ENCODE data around the gene TYRO3.
"Not testable (repeated sequence)": the region's sequence is repeated elsewhere in the genome, so short reads cannot be mapped to it uniquely, and the experiment has no call there.

TYRO3 gene

DNA sequence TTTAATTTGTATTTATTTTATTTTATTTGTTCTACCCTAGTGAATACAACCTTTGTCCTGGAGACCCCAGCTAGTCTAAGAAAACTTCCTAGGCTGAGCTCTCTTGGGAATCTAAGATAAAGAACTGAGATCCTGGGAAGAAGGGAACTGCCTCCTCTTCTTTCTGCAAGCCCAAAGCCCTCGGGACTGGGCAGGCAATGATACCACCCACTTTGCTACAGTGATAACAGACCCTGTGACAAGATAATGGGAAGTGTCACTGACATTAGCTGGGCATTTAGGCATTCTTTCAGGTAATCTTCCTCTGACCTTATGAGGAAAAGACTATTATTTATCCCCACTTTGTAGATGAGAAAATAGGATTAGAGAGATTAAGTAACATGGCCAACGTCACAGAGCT, 15.1 kb downstream of the TYRO3 start:
- DNase-seq (ENCODE audit: low spot score): no peak

DNA sequence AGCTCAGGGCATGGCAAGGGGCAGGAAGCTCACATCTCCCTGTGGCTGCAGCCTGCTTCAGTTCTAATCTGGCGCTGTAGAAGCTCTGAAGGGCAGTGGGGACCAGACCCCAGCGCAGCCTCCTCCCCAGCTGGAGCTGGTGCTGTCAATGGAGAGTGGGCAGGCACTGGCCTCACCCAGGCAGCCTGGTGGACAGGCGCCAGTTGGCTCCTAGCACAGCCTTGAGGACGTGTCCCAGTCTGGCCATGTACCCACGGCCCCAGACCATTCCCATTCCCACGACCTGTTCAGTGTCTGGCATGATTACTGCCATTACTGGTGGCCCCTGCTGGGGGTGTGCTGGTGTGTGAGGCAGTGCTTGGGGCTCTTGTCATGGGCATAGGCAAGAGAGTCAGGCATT, 16.3 kb downstream of the TYRO3 start:
- DNase-seq (ENCODE audit: low spot score): no peak

DNA sequence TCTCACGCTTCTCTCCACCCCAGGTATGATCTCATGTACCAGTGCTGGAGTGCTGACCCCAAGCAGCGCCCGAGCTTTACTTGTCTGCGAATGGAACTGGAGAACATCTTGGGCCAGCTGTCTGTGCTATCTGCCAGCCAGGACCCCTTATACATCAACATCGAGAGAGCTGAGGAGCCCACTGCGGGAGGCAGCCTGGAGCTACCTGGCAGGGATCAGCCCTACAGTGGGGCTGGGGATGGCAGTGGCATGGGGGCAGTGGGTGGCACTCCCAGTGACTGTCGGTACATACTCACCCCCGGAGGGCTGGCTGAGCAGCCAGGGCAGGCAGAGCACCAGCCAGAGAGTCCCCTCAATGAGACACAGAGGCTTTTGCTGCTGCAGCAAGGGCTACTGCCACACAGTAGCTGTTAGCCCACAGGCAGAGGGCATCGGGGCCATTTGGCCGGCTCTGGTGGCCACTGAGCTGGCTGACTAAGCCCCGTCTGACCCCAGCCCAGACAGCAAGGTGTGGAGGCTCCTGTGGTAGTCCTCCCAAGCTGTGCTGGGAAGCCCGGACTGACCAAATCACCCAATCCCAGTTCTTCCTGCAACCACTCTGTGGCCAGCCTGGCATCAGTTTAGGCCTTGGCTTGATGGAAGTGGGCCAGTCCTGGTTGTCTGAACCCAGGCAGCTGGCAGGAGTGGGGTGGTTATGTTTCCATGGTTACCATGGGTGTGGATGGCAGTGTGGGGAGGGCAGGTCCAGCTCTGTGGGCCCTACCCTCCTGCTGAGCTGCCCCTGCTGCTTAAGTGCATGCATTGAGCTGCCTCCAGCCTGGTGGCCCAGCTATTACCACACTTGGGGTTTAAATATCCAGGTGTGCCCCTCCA, 19.1 kb downstream of the TYRO3 start:
- DNase-seq (ENCODE audit: low spot score): no peak

DNA sequence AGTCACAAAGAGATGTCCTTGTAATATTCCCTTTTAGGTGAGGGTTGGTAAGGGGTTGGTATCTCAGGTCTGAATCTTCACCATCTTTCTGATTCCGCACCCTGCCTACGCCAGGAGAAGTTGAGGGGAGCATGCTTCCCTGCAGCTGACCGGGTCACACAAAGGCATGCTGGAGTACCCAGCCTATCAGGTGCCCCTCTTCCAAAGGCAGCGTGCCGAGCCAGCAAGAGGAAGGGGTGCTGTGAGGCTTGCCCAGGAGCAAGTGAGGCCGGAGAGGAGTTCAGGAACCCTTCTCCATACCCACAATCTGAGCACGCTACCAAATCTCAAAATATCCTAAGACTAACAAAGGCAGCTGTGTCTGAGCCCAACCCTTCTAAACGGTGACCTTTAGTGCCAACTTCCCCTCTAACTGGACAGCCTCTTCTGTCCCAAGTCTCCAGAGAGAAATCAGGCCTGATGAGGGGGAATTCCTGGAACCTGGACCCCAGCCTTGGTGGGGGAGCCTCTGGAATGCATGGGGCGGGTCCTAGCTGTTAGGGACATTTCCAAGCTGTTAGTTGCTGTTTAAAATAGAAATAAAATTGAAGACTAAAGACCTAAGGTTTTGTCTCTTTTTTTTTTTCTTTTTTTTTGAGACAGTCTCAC, 19.8 kb downstream of the TYRO3 start:
- no peak for DNase-seq (ENCODE audit: low spot score)

DNA sequence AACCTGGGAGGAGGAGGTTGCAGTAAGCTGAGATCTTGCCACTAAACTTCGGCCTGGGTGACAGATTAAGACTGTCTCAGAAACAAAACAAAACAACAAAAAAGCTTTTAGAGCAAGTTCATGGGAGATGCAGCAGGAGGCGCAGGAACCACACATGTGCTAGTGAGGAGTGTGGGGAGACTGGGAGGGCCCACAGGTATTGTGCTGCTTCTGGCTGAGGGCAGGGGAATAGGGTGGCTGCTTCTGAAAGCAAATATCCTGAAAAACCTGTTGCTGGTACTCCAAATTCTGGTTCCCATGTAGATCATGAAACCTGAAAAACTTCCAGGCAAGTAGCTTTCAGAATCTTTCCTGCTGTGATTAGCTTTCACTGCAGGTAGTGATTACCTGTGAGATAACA, 22.1 kb downstream of the TYRO3 start:
- DNase-seq (ENCODE audit: low spot score): peak; percentile 21

DNA sequence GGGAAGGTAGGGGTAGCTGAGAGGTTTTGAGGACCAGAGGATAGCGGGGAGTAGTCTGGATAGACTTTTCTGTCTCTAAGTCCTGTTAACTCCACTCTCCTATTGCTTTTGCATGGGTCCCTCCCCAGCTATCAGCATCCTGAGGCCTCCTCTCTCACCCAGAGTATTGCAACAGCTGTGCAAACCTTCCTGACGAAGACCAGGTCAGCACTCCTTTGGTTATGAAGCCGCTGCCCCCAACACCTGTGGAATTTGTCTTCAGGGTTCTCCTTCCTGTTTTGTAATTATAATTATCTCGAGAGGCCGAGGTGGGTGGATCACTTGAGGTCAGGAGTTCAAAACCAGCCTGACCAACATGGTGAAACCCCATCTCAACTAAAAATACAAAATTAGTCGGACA, 24.8 kb downstream of the TYRO3 start:
- no peak for DNase-seq (ENCODE audit: low spot score)

DNA sequence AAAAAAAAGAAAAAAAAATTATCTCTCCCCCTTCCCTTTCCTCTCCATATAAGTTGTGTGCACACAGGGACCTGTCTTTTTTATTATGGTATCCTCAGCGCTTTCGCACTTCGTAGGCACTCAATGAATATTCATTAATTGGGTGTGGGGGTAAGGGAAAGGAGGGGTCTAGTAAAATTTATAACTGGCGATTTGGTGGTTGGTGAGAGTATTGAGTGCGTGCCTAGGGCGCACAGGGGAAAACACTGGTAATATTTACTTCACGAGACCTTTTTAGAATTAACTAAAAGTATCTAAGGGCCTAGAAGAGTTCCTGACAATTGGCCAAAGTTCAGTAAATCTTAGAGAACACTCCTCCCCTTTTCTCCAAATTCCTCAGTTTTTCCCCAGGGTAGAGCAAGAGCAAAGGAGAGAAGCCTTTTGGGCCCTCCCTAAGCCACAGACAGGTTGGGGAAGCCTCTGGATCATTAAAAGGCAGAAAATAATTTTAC, 25.7 kb downstream of the TYRO3 start:
- DNase-seq (ENCODE audit: low spot score): no peak

DNA sequence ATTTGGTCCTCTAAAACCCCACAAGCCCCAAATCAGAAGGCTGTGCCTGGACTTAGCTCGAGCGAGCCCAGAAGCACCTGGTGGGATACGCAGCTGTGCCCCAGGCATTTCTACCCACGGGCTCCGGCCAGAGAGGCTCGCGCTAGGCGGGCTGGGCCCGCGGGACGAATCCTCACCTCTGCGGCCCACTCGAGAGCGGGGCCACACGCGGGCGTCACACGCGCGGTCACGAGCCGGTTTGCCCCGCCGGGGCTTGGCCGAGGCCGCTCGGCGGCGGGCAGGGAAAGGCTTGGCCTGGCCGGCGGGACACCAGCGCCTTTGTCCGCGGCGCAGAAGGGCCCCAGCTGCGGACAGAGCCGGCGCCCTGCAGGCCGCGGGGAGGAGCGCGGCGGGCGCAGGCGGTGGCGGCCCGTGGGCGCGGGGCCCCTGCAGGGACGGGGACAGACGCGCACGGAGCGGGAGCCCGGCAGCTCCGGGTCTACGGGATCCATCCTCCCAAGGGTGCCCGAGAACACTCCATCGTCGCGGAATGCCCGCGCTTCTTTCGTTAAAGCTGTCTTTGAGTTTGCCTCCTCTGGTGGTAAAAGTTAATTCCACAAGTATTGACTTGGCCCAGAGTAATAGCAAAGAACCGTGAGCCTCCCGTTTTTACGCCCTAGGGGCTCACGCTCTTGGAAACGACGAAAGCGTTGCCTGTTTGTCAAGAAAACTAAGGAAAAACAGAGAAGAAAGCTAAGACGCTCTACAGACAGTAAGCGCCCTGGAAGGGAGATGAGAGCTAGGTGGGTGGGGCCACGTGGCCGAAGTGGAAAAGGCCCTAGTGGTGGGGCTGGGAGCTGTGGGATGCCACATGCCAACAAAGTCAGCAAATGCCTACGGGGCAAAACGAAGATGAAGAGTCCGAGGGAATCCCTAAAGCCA, 26.4 kb downstream of the TYRO3 start:
- peak; percentile 72 for DNase-seq (ENCODE audit: low spot score)

DNA sequence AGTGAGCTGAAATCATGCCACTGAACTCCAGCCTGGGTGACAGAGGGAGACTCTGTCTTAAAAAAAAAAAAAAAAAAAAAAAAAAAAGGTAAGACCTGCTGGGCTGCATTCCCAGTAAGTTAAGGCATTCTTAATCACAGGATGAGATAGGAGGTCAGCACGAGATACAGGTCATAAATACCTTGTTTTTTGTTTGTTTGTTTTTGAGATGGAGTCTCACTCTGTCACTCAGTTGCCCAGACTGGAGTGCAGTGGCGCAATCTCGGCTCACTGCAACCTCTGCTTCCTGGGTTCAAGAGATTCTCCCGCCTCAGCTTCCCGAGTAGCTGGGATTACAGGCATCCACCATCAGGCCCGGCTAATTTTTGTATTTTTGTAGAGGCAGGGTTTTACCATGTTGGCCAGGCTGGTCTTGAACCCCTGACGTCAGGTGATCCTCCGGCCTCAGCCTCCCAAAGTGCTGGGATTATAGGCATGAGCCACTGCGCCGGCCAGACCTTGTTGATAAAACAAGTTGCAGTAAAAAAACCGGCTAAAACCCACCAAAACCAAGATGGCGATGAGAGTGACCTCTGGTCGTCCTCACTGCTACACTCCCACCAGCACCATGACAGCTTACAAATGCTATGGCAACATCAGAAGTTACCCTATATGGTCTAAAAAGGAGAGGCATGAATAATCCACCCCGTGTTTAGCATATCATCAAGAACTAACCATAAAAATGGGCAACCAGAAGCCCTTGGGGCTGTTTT, 27.7 kb downstream of the TYRO3 start:
- not testable (repeated sequence) for DNase-seq (ENCODE audit: low spot score)

DNA sequence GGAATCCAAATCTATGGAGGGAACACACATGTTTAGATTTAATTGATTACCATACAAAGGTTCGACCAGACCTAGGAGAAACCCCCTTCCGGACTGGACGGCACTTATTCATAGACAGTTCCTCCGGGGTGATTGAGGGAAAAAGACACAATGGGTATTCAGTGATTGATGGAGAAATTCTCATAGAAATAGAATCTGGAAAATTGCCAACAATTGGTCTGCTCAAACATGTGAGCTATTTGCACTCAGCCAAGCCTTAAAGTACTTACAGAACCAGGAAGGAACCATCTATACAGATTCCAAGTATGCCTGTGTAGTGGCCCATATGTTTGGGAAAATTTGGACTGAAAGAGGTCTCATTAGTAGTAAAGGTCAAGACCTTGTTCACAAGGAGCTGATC, 30.0 kb downstream of the TYRO3 start:
- DNase-seq (ENCODE audit: low spot score): not testable (repeated sequence)

DNA sequence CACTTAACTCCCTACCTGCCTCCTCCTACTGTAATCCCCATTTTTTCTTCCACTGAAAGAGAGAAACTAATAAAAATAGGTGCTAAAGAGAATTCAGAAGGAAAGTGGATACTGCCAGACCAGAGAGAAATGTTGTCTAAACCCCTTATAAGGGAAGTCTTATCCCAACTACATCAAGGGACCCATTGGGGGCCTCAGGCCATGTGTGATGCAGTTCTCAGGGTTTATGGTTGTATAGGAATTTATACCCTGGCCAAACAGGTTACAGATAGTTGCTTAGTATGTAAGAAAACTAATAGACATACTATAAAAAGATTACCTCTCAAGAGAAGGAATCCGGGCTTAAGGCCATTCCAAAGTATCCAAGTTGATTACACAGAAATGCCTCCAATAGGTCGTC, 30.6 kb downstream of the TYRO3 start:
- DNase-seq (ENCODE audit: low spot score): not testable (repeated sequence)

DNA sequence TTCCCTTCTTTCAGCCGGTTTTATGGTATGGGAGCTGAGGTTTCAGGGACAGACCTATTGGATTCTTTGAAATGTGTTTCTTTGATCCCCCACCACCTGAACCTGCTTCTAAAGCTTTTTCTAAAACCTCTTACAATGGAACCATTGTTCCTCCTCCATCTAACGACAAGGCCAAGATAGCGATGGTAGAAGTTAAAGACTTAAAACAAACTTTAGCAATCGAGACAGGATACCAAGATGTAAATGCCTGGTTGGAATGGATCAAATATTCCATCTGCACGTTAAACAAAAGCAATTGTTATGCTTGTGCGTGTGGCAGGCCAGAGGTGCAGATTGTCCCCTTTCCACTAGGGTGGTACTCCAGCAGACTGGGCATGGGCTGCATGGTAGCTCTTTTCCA, 32.2 kb downstream of the TYRO3 start:
- not testable (repeated sequence) for DNase-seq (ENCODE audit: low spot score)

DNA sequence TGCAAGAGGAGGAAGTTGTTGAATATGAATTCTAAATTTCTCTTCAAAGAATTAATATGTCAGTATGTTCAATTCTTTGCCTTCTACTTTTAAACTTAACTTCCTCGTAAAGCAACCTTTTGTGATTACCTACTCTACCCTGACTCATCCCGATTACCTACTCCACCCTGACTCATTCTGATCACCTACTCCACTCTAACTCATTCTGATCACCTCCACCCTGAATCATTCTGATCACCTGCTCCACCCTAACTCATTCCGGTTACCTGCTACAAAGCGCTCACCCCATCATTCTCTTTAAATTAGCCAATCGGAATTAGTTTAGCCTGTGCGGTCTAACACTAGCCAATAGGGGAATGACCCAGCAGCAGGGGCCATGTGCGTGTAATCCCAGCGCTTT, 33.7 kb downstream of the TYRO3 start:
- DNase-seq (ENCODE audit: low spot score): peak; percentile 61

DNA sequence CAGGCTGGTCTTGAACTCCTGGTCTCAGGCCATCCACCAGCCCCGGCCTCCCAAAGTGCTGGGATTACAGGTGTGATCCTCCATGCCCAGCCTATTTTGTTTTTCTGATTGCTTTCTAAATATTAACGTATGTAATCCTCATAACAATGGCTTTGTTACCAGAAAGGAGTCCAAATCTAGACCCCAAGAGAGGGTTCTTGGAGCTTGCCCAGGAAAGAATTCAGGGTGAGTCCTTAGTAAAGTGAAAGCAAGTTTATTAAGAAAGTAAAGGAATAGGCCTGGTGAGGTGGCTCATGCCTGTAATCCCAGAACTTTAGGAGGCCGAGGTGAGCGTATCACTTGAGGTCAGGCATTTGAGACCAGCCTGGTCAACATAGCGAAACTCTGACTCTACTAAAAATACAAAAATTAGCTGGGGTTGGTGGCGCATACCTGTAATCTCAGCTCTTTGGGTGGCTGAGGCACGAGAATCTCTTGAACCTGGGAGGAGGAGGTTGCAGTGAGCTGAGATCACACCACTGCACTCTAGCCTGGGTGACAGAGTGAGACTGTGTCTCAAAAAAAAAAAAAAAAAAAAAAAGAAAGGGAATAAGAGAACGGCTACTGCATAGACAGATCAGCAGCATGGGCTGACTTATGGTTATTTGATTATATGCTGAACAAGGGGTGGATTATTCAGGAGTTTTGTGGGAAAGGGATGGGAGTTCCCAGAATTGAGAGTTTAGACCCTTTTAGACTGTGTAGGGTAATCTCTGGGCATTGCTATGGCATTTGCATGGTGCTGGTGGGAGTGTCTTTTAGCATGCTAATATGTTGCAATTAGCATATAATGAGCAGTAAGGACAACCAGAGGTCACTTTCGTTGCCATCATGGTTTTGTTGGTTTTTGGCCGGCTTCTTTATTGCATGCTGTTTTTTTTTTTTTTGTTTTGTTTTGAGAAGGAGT, 36.1 kb downstream of the TYRO3 start:
- DNase-seq (ENCODE audit: low spot score): no peak

DNA sequence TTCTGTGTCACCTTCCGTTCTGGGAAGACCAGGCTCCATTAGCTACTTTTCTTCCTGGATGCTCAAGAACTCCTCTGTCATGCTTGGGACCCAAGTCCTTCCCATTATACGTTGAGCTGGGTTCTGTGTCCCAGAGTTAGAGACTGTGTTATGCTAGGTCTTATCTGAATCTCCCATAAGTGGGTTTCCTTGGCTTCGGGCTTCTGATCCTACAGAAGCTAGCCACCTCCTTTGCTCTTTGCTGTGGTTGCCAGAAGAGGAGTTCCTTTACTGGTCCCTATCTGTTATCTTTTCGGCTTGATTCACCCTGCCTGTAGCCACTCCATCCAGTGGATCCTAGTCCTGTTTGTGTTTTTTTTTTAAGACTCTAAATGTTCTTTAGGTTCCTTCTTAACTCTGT, 38.0 kb downstream of the TYRO3 start:
- DNase-seq (ENCODE audit: low spot score): no peak

DNA sequence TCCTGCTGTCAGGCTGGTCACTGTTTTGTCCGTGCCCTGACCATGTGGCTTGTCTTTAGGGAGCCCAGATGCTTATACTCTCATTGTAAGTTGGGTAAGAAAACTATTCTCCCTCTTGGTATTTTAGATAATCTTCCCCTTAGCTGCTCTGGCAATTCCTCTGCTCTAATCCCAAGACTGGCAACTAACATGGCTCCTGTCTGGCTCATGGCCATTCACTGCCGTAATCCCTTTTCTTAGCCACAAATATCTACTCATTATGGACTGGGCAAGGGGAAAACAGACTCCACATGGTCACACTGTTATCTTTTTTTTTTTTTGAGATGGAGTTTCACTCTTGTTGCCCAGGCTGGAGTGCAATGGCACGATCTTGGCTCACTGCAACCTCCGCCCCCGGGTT, 38.8 kb downstream of the TYRO3 start:
- DNase-seq (ENCODE audit: low spot score): no peak

DNA sequence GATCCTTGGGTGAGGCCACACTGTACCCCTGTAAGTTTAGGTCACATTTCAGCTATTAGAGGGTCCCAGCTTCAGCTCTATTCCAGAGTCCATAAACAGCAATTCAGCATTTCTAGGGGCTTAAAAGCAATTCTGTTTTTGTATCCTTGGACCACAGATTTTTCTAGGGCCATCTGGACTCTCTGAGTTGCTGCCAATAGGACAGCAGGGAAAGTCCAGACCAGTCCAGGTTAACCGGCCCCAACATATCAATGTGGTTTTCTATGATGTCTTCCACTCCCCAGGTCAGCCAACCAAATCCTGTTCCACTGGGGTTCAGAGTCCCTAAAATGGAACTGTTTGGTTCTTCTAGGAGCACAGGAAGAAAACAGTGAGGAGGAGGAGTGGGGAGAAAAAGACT, 40.0 kb downstream of the TYRO3 start:
- no peak for DNase-seq (ENCODE audit: low spot score)

DNA sequence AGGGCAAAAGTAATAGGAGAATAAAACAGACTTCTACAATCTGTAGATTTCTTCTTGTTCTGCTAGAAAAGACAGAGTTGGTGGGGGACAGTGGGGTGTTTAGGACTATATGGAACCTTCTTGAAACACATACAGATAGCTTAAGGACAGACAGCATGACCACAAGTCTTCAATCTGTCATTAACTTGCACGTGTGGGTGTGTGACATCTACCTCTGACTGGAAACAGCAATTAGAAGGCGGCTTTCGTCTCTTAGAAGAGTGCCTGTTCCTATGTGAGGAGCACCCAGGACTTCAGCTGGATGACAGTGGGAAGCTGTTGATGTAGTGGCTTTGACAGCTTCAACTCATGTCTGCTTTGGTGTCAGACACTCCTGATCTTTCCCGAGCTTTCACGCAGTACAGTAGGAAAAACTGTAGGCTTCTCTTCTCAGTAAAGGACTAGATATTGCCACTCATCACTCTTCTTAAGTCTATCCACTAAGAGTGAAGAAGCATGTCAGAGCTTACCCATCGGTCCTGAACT, 44.5 kb downstream of the TYRO3 start:
- DNase-seq (ENCODE audit: low spot score): no peak

DNA sequence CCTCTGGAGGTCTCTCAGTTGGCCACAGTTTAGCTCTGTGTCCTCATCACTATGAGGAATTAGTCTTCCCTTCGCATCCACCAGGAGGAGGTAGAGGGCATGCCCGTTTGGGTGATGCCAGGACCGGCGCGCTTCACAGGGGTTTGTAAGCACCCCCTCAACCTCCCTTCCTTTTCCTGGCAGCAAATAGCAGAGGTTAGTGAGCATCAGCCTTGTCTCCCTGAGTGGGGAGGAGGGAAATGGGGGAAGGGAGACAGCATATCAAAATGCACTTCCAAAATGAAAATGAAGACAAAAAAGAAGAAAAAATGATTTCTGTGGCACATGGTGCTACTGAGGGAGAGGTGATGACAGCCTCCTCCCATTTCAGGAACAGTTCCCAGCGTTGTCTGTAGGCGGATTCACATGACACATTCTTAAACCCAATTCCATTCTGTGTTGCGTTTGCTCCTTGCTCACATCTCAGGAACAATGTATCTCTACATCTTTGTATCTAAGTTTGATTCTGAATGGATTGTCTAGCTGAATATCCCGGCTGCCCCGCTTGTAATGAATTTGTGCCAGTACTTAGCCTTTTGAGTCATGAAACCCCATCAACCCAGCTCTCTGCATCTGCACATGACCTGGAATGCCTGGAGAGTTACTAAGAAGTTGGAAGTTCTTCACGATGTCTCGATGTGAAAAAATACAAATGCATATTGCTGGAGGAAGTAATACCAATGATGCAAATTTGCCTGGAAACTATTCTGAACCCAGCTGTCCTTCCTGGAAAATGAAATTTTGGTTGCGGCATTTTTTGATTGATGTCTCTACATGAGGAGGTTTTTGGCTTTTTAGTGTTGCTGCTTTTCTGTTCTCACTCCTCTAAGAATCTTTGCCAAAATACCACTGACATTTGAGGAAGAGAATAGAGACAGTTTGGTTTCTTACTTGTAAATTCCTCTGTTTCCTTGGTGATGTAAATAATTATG, 45.2 kb downstream of the TYRO3 start:
- DNase-seq (ENCODE audit: low spot score): peak; percentile 67
